Trophoblast cell (in vitro differentiated cells and primary cell): ENCODE measurements around the gene NEU1.
A peak's percentile ranks its signal among the peaks of the same experiment; 100 is the strongest.
"Not testable (repeated sequence)": the region's sequence is repeated elsewhere in the genome, so short reads cannot be mapped to it uniquely, and the experiment has no call there.

Experiments
- DNase-seq, 2 donors: peaks; one replicate each; pipeline ENCODE4 v3.0.0-alpha.2; 2016
- H2AFZ ChIP-seq: 2 replicates; pipeline ENCODE4 v1.6.1; 2013; ENCODE audit warnings: low read length, moderate library complexity, mild to moderate bottlenecking; ENCODE audit not compliant: insufficient read depth, poor library complexity
- H2AK5ac ChIP-seq: 2 replicates; pipeline ENCODE4 v1.6.1; 2013; ENCODE audit warnings: mild to moderate bottlenecking, low read length
- H2BK120ac ChIP-seq: 2 replicates; pipeline ENCODE4 v1.6.1; 2013; ENCODE audit warnings: low read length, mild to moderate bottlenecking, moderate library complexity; ENCODE audit not compliant: insufficient read depth, poor library complexity
- H2BK12ac ChIP-seq: 2 replicates; pipeline ENCODE4 v1.6.1; 2013; ENCODE audit warnings: mild to moderate bottlenecking, low read length, moderate library complexity
- H2BK5ac ChIP-seq: 2 replicates; pipeline ENCODE4 v1.6.1; 2013; ENCODE audit warnings: low read length, low read depth, moderate library complexity, mild to moderate bottlenecking; ENCODE audit not compliant: poor library complexity
- H3K14ac ChIP-seq: 2 replicates; pipeline ENCODE4 v1.6.1; 2013; ENCODE audit warnings: mild to moderate bottlenecking, low read length
- H3K18ac ChIP-seq: 2 replicates; pipeline ENCODE4 v1.6.1; 2013; ENCODE audit warnings: mild to moderate bottlenecking, low read length
- H3K23ac ChIP-seq: 2 replicates; pipeline ENCODE4 v1.6.1; 2013; ENCODE audit warnings: low read length
- H3K27ac ChIP-seq: 2 replicates; pipeline ENCODE4 v1.5.1; 2013; ENCODE audit warnings: low read depth, mild to moderate bottlenecking, inconsistent platforms, low read length, moderate library complexity
- H3K27me3 ChIP-seq: 2 replicates; pipeline ENCODE4 v1.6.1; 2013; ENCODE audit warnings: inconsistent platforms, mild to moderate bottlenecking, low read length, moderate library complexity; ENCODE audit not compliant: insufficient read depth
- H3K36me3 ChIP-seq, 2 experiments: 1 replicate in 1 of 2; 2 replicates in 1 of 2; pipeline ENCODE4 v1.6.1; 2013; ENCODE audit warnings: low read length in 2 of 2, mild to moderate bottlenecking in 2 of 2, moderate library complexity in 1 of 2; ENCODE audit not compliant: insufficient read depth in 2 of 2, control insufficient read depth in 1 of 2
- H3K4ac ChIP-seq: 2 replicates; pipeline ENCODE4 v1.6.1; 2013; ENCODE audit warnings: low read depth, mild to moderate bottlenecking, low read length, moderate library complexity
- H3K4me1 ChIP-seq, 2 experiments: 1 replicate in 1 of 2; 2 replicates in 1 of 2; pipeline ENCODE4 v1.6.1; 2013; ENCODE audit warnings: low read length in 2 of 2, mild to moderate bottlenecking in 2 of 2, moderate library complexity in 1 of 2; ENCODE audit not compliant: insufficient read depth in 2 of 2, control insufficient read depth in 1 of 2
- H3K4me2 ChIP-seq: 2 replicates; pipeline ENCODE4 v1.6.1; 2013; ENCODE audit warnings: inconsistent platforms, mild to moderate bottlenecking, low read length, moderate library complexity
- H3K4me3 ChIP-seq: 2 replicates; pipeline ENCODE4 v1.5.1; 2013; ENCODE audit warnings: mild to moderate bottlenecking, low read depth, low read length, inconsistent platforms
- H3K79me1 ChIP-seq: one replicate; pipeline ENCODE4 v1.6.1; 2013; ENCODE audit warnings: low read length
- H3K79me2 ChIP-seq: 2 replicates; pipeline ENCODE4 v1.6.1; 2013; ENCODE audit warnings: low read length, mild to moderate bottlenecking; ENCODE audit not compliant: control insufficient read depth, insufficient read depth, poor library complexity
- H3K9ac ChIP-seq: 2 replicates; pipeline ENCODE4 v1.6.1; 2013; ENCODE audit warnings: mild to moderate bottlenecking, low read length
- H3K9me3 ChIP-seq: 2 replicates; pipeline ENCODE4 v1.6.1; 2013; ENCODE audit warnings: low read depth, mild to moderate bottlenecking, control low read depth, inconsistent platforms, low read length; ENCODE audit not compliant: insufficient read depth
- H4K12ac ChIP-seq: 2 replicates; pipeline ENCODE4 v1.6.1; 2013; ENCODE audit warnings: low read depth, mild to moderate bottlenecking, low read length, moderate library complexity
- H4K8ac ChIP-seq: 2 replicates; pipeline ENCODE4 v1.6.1; 2013; ENCODE audit warnings: low read depth, mild to moderate bottlenecking, low read length, moderate library complexity
- H4K91ac ChIP-seq: one replicate; pipeline ENCODE4 v1.6.1; 2013; ENCODE audit warnings: low read depth, mild to moderate bottlenecking, low read length, moderate library complexity
- WGBS: extraction: QIAGEN DNeasy Blood & Tissue Kit; methylation state at CpG from one replicate; pipeline ENCODE4 v1.1.7; 2013; ENCODE audit warnings: missing lambda C conversion rate; ENCODE audit not compliant: insufficient read length, insufficient coverage; ENCODE audit errors: extremely low coverage; 5-methylcytosine and 5-hydroxymethylcytosine counted together

NEU1 gene

DNA sequence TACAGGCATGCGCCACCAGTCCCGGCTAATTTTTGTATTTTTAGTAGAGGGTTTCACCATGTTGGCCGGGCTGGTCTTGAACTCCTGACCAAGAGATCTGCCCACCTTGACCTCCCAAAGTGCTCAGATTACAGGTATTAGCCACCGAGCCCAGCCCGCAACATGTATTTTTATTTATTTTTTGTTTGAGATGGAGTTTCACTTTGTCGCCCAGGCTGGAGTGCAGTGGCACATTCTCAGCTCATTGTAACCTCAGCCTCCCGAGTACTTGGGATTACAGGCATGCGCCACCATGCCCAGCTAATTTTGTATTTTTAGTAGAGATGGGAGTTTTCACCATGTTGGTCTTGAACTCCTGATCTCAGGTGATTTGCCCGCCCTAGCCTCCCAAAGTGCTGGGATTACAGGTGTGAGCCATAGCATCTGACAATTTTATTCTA is 24.5 kb downstream of the NEU1 start:
- not testable (repeated sequence) for H3K9me3 ChIP-seq, H3K18ac ChIP-seq, H2AK5ac ChIP-seq, H4K8ac ChIP-seq, H3K23ac ChIP-seq, H3K4me3 ChIP-seq, H3K4ac ChIP-seq, H4K12ac ChIP-seq, H3K27ac ChIP-seq, DNase-seq, H2AFZ ChIP-seq, H2BK5ac ChIP-seq, H3K14ac ChIP-seq, H3K9ac ChIP-seq, H3K27me3 ChIP-seq, H4K91ac ChIP-seq, H2BK12ac ChIP-seq, H2BK120ac ChIP-seq
- no CpG with 5 or more reads among the region's 9 CpGs for WGBS
- Histone ChIP-seq H3K4me2 (peak overlapping the region; percentile 93), H3K79me1 (peaks cover 16% of the 10 kb centered on the region), H3K79me2 (peaks cover 18% of the 10 kb centered on the region), H3K4me1 (peaks cover 11 to 17% of the 10 kb centered on the region in 2 experiments), H3K36me3 (peaks cover 36 to 48% of the 10 kb centered on the region in 2 experiments)

GRCh38 chr6:31837369-31838113 is 25.1 kb downstream of the NEU1 start:
- no peak overlapping the region for H2AK5ac ChIP-seq
- no CpG with 5 or more reads among the region's 1 CpG for WGBS
- H3K23ac ChIP-seq: no peak overlapping the region
- H3K79me1 ChIP-seq: peaks cover 16% of the 10 kb centered on the region
- no peak overlapping the region for H3K27ac ChIP-seq
- peaks cover 36 to 48% of the 10 kb centered on the region in 2 experiments for H3K36me3 ChIP-seq
- no peak overlapping the region for H2BK5ac ChIP-seq
- H3K27me3 ChIP-seq: no peaks in the 10 kb centered on the region
- peak overlapping the region; percentile 14 for H3K9ac ChIP-seq
- H3K79me2 ChIP-seq: peaks cover 18% of the 10 kb centered on the region
- no peak overlapping the region for H3K18ac ChIP-seq
- peak overlapping the region; percentile 7 for H3K4ac ChIP-seq
- H2AFZ ChIP-seq: no peak overlapping the region
- H3K4me3 ChIP-seq: no peak overlapping the region
- H4K8ac ChIP-seq: no peak overlapping the region
- DNase-seq: no peak
- H4K91ac ChIP-seq: no peak overlapping the region
- peaks cover 11 to 17% of the 10 kb centered on the region in 2 experiments for H3K4me1 ChIP-seq
- no peak overlapping the region for H2BK12ac ChIP-seq
- peak overlapping the region; percentile 93 for H3K4me2 ChIP-seq
- no peaks in the 10 kb centered on the region for H3K9me3 ChIP-seq
- no peak overlapping the region for H4K12ac ChIP-seq
- no peak overlapping the region for H3K14ac ChIP-seq
- H2BK120ac ChIP-seq: no peak overlapping the region

- H3K14ac ChIP-seq: peak overlapping the region; percentile 14
- no peak overlapping the region for H4K91ac ChIP-seq
- peaks cover 18% of the 10 kb centered on the region for H3K79me2 ChIP-seq
- no CpG with 5 or more reads among the region's 12 CpGs for WGBS
- H3K9me3 ChIP-seq: no peaks in the 10 kb centered on the region
- H2AK5ac ChIP-seq: no peak overlapping the region
- H2BK120ac ChIP-seq: no peak overlapping the region
- H3K4me1 ChIP-seq: peaks cover 11 to 17% of the 10 kb centered on the region in 2 experiments
- no peak overlapping the region for H3K18ac ChIP-seq
- H2AFZ ChIP-seq: no peak overlapping the region
- H4K8ac ChIP-seq: no peak overlapping the region
- H3K9ac ChIP-seq: peak overlapping the region; percentile 35
- H2BK12ac ChIP-seq: no peak overlapping the region
- no peaks in the 10 kb centered on the region for H3K27me3 ChIP-seq
- H3K27ac ChIP-seq: peak overlapping the region; percentile 37
- H2BK5ac ChIP-seq: peak overlapping the region; percentile 12
- H3K4me3 ChIP-seq: peak overlapping the region; percentile 62
- H3K36me3 ChIP-seq: peaks cover 36 to 48% of the 10 kb centered on the region in 2 experiments
- H4K12ac ChIP-seq: no peak overlapping the region
- no peak overlapping the region for H3K23ac ChIP-seq
- H3K4me2 ChIP-seq: peak overlapping the region; percentile 93
- peak overlapping the region; percentile 98 for H3K4ac ChIP-seq
- DNase-seq: peak in 1 of 2 donors; percentile 50
- H3K79me1 ChIP-seq: peaks cover 16% of the 10 kb centered on the region
Observed at GRCh38 chr6:31836474-31837368, 25.9 kb downstream of the NEU1 start.

GRCh38 chr6:31836047-31836473 is 26.6 kb downstream of the NEU1 start:
- H3K4me1 ChIP-seq: peaks cover 12 to 18% of the 10 kb centered on the region in 2 experiments
- peaks cover 34 to 46% of the 10 kb centered on the region in 2 experiments for H3K36me3 ChIP-seq
- H4K12ac ChIP-seq: no peak overlapping the region
- no peak overlapping the region for H2BK12ac ChIP-seq
- H3K27me3 ChIP-seq: no peaks in the 10 kb centered on the region
- WGBS: no CpG with 5 or more reads among the region's 14 CpGs
- peak overlapping the region; percentile 62 for H3K4me3 ChIP-seq
- H2BK120ac ChIP-seq: no peak overlapping the region
- H3K27ac ChIP-seq: peak overlapping the region; percentile 37
- H3K23ac ChIP-seq: no peak overlapping the region
- no peak overlapping the region for H2AFZ ChIP-seq
- no peak overlapping the region for H4K91ac ChIP-seq
- peak overlapping the region; percentile 12 for H2BK5ac ChIP-seq
- H3K9ac ChIP-seq: peak overlapping the region; percentile 33
- no peaks in the 10 kb centered on the region for H3K9me3 ChIP-seq
- DNase-seq: no peak
- peak overlapping the region; percentile 14 for H3K14ac ChIP-seq
- peaks cover 16% of the 10 kb centered on the region for H3K79me1 ChIP-seq
- H4K8ac ChIP-seq: no peak overlapping the region
- H2AK5ac ChIP-seq: no peak overlapping the region
- peaks cover 19% of the 10 kb centered on the region for H3K79me2 ChIP-seq
- peak overlapping the region; percentile 98 for H3K4ac ChIP-seq
- H3K18ac ChIP-seq: peak overlapping the region; percentile 51
- peak overlapping the region; percentile 93 for H3K4me2 ChIP-seq
